Measurements from ENCODE around the gene RALY. TPM values are rescaled to one million over a fixed set of nuclear protein-coding genes. Genes with fewer than 3 reads are reported as not detected.

Gene RALY
- total and polyA plus RNA-seq, 2 of the 4 experiments (the other 2 are of a cell fraction), result 46.2 to 115 TPM

DNA sequence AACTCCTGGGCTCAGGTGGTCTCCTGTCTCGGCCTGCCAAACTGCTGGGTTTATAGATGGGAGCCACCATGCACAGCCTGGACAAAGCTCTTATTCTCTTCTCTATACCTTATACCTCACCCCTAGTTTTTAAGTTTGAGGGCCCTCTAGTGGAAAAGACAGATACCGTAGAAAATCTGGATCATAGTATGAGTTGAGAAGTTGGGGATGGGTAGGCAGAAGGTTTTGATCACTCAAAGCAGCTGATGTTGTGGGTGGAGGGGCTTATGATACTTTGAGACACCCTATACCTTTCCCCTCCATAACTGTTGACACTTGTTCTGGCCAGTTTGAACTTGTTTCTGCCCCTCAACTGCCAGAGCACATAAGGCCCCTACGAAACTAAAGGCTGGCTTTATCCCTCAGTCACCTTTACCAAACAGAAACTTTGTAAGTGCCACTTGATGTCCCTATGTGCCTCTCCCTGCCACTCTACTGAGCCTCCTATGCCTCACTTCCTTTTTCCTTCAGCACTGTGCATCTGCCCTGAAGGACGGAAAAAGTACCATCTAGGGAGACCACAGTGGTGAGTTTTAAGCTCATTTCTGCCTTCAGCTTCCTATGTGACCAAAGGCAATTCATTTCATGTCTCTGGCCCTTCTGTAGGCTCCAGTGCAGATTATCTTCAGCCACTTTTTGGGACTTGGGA, 28.6 kb downstream of the RALY start:
- Histone ChIP-seq H3K27me3 (ENCODE audit: control insufficient read depth, insufficient read depth, low read length) (no peaks in the 10 kb centered on the region), H2BK15ac (ENCODE audit: low read depth, low read length) (no peak overlapping the region), H3K9ac (ENCODE audit: low read depth, low read length) (no peak overlapping the region), H3K4ac (ENCODE audit: low read depth, low read length) (no peak overlapping the region), H3K9me3 (ENCODE audit: control insufficient read depth, insufficient read depth, low read length) (no peaks in the 10 kb centered on the region), H4K5ac (ENCODE audit: low read depth, low read length) (no peak overlapping the region), H3K18ac (ENCODE audit: low read depth, low read length) (no peak overlapping the region), H2AK5ac (ENCODE audit: low read depth, low read length) (no peak overlapping the region), H3K27ac (ENCODE audit: insufficient read depth, low read length) (no peak overlapping the region), H4K20me1 (ENCODE audit: insufficient read depth, low read length) (peaks cover 91% of the 10 kb centered on the region), H3K56ac (ENCODE audit: extremely low read depth, insufficient read depth, low read length) (no peak overlapping the region), H3K14ac (replicated peaks; ENCODE audit: low read depth, low read length) (no peak overlapping the region), H2AK9ac (replicated peaks; ENCODE audit: low read depth, low read length, poor library complexity) (no peak overlapping the region), H3K4me3 (ENCODE audit: insufficient read depth, low read depth, low read length) (no peak overlapping the region), H2BK5ac (ENCODE audit: low read depth, low read length, poor library complexity, severe bottlenecking) (no peak overlapping the region), H3K36me3 (ENCODE audit: control insufficient read depth, insufficient read depth, low read length) (0 out of 2 replicates have a peak, but pooled peaks cover 1% of the 10 kb centered on the region), H3K4me2 (ENCODE audit: low read depth, low read length) (no peak overlapping the region), H4K8ac (ENCODE audit: low read depth in 2 of 2, low read length in 2 of 2) (no peak overlapping the region), H3K4me1 (ENCODE audit: control insufficient read depth, insufficient read depth, low read length) (peaks cover 20% of the 10 kb centered on the region), H2BK20ac (ENCODE audit: low read depth, low read length) (no peak overlapping the region), H3K9me1 (ENCODE audit: insufficient read depth, low read length) (peaks cover 53% of the 10 kb centered on the region), H2BK120ac (ENCODE audit: low read depth, low read length) (no peak overlapping the region), H2AFZ (replicated peaks; ENCODE audit: low read length, poor library complexity) (no peak overlapping the region), H3K23ac (ENCODE audit: low read depth, low read length) (no peak overlapping the region), H4K91ac (ENCODE audit: insufficient read depth, low read depth, low read length) (no peak overlapping the region), H3K79me1 (ENCODE audit: low read depth in 1 of 2, low read length in 2 of 2) (peaks cover 65 to 88% of the 10 kb centered on the region in 2 experiments)
- intact Hi-C loops (cut with micrococcal nuclease) (no loop called here), dilution Hi-C loops (cut with HindIII; ENCODE audit: low sequenced_read_pairs, unreplicated experiment) (no loop called here), in situ Hi-C loops (cut with MboI; ENCODE audit: low sequenced_read_pairs) (no loop called here)
- TF ChIP-seq RCOR1 (IDR thresholded peaks at IDR 0.05; ENCODE audit: insufficient replicate concordance, low read length) (no peak), BHLHE40 (IDR thresholded peaks at IDR 0.05; ENCODE audit: low read depth, low read length) (no peak), MAFK (IDR thresholded peaks at IDR 0.05; ENCODE audit: low read depth, low read length) (no peak), RAD21 (IDR thresholded peaks at IDR 0.05; ENCODE audit: low read length) (peak; percentile 32), SMC3 (IDR thresholded peaks at IDR 0.05; ENCODE audit: low read depth, low read length) (peak; percentile 46; the same call in 1 of the 2 replicates), FOS (IDR thresholded peaks at IDR 0.05; ENCODE audit: low read depth, low read length) (no peak)
- TF ChIP-seq, protein P1, sequence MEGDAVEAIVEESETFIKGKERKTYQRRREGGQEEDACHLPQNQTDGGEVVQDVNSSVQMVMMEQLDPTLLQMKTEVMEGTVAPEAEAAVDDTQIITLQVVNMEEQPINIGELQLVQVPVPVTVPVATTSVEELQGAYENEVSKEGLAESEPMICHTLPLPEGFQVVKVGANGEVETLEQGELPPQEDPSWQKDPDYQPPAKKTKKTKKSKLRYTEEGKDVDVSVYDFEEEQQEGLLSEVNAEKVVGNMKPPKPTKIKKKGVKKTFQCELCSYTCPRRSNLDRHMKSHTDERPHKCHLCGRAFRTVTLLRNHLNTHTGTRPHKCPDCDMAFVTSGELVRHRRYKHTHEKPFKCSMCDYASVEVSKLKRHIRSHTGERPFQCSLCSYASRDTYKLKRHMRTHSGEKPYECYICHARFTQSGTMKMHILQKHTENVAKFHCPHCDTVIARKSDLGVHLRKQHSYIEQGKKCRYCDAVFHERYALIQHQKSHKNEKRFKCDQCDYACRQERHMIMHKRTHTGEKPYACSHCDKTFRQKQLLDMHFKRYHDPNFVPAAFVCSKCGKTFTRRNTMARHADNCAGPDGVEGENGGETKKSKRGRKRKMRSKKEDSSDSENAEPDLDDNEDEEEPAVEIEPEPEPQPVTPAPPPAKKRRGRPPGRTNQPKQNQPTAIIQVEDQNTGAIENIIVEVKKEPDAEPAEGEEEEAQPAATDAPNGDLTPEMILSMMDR (conservative IDR thresholded peaks at IDR 0.05; ENCODE audit: low read depth, low read length), result peak; percentile 34; the same call in 1 of the 2 replicates
- TF ChIP-seq, protein P2, sequence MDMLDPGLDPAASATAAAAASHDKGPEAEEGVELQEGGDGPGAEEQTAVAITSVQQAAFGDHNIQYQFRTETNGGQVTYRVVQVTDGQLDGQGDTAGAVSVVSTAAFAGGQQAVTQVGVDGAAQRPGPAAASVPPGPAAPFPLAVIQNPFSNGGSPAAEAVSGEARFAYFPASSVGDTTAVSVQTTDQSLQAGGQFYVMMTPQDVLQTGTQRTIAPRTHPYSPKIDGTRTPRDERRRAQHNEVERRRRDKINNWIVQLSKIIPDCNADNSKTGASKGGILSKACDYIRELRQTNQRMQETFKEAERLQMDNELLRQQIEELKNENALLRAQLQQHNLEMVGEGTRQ (IDR thresholded peaks at IDR 0.05; ENCODE audit: low read depth, low read length), result no peak
- WGBS, 2 experiments (ENCODE audit: extremely low coverage in 2 of 2, insufficient read length in 1 of 2), result no CpG with 5 or more reads among the region's 4 CpGs
- no TSS peak for BruUV-seq (replicated peaks)
- CTCF ChIA-PET, result interaction anchor here (0.6 kb wide), 2 partner anchors 13 to 60 kb away, joined by 3 read pairs; no protein-coding TSS in a partner anchor
- DNase-seq (no peak), ATAC-seq (ENCODE audit: low read depth) (no peak)
- POLR2A ChIA-PET (ENCODE audit: unreplicated experiment), result no interaction called here

Data from IMR-90 (cell line).